ENCODE measurements around the gene PVALEF. TPM values are rescaled to one million over a fixed set of nuclear protein-coding genes. Genes with fewer than 3 reads are reported as not detected.
A peak's percentile ranks its signal among the peaks of the same experiment; 100 is the strongest.

The PVALEF gene
- total and polyA plus RNA-seq, 2 of the 8 experiments (the other 6 are each of a cell fraction or from before 2014, with no cell fraction given), result 0.03 TPM; not detected in 1

DNA sequence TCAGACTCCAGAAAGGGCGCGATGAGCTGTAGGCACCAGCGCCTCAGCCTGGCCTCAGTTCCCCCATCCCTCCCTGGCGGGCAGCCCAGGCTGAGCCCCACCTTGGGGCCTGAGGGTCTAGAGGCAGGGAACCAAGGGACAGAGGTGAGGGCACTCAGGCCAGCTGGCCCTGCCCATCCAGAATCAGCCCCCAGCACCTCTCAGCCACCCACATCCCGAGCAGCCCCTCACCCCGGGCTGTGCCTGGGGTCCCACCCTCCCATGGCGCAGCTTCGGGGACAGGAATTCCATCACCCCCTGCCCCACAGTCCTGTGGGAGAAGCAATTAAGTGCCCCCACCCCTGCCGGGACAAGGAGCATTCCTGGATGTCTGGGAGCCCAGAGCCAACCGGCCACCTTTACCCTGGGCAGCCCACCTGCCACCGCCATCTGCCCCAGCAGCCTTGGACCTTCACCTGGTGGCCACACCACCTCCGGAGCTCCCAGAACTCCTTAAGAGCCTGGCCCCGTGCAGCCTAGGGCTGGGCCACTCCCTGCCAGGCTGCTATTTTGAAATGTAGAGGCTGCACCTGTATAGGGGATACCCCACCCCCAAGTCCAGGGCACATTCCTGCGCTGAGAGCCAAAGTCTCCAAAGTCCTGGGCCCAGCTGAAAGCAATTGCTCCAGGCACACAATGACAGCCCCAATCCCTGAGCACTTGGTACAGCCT, 33.7 kb upstream of the PVALEF start:
- Histone ChIP-seq H2BK12ac (ENCODE audit: low read depth, low read length) (no peak overlapping the region), H2BK20ac (ENCODE audit: low read length) (no peak overlapping the region), H4K8ac (ENCODE audit: extremely low read depth, insufficient read depth, low read length) (no peak overlapping the region; the same call in 1 of the 2 replicates), H3K79me1 (ENCODE audit: low read depth, low read length) (no peaks in the 10 kb centered on the region), H3K14ac (ENCODE audit: insufficient read length) (no peak overlapping the region), H3K27me3 (replicated peaks in 1 of 4; ENCODE audit: control insufficient read depth in 3 of 4, extremely low read depth in 1 of 4, insufficient read depth in 3 of 4, low read length in 3 of 4) (no peaks in the 10 kb centered on the region), H3K27ac (ENCODE audit: low read depth, low read length) (no peak overlapping the region), H3K4me3 (ENCODE audit: extremely low read depth in 1 of 4, insufficient read depth in 2 of 4, low read depth in 3 of 4, low read length in 4 of 4) (no peak overlapping the region), H2BK5ac (ENCODE audit: low read depth, low read length) (no peak overlapping the region), H4K5ac (ENCODE audit: insufficient read length, low read depth, low read length) (no peak overlapping the region), H3K4me1 (replicated peaks in 1 of 4; ENCODE audit: control insufficient read depth in 3 of 4, insufficient read depth in 4 of 4, low read length in 3 of 4) (peaks cover 0 to 11% (median 4%) of the 10 kb centered on the region in 4 experiments; a peak in 3 of 7 replicates), H2AK5ac (ENCODE audit: low read depth, low read length) (no peak overlapping the region), H2BK120ac (replicated peaks; ENCODE audit: low read depth, low read length) (no peak overlapping the region), H3K4ac (replicated peaks; ENCODE audit: insufficient read length, low read depth, low read length) (no peak overlapping the region), H4K91ac (replicated peaks; ENCODE audit: insufficient read length, low read length) (no peak overlapping the region), H3K9me3 (ENCODE audit: insufficient read depth in 2 of 2, low read depth in 1 of 2, low read length in 1 of 2) (no peaks in the 10 kb centered on the region), H4K20me1 (replicated peaks in 1 of 2; ENCODE audit: control insufficient read depth in 1 of 2, insufficient read depth in 2 of 2, low read length in 2 of 2) (peaks cover 0 to 2% of the 10 kb centered on the region in 2 experiments), H2BK15ac (ENCODE audit: low read length) (no peak overlapping the region), H3K56ac (replicated peaks; ENCODE audit: insufficient read length, low read depth, low read length) (no peak overlapping the region), H3K23me2 (ENCODE audit: low read depth, low read length) (no peaks in the 10 kb centered on the region), H3K23ac (ENCODE audit: insufficient read length) (no peak overlapping the region), H2AFZ (ENCODE audit: low read length) (no peak overlapping the region), H3K36me3 (ENCODE audit: control insufficient read depth in 2 of 4, insufficient read depth in 4 of 4, low read length in 3 of 4) (no peaks in the 10 kb centered on the region), H3K79me2 (ENCODE audit: control insufficient read depth in 1 of 2, insufficient read depth in 2 of 2, low read length in 2 of 2) (no peaks in the 10 kb centered on the region), H3K9ac (replicated peaks in 1 of 4; ENCODE audit: extremely low read depth in 1 of 4, low read depth in 3 of 4, low read length in 3 of 4) (no peak overlapping the region; a peak in 2 of 7 replicates), H3K18ac (ENCODE audit: extremely low read depth, low read length) (no peak overlapping the region; the same call in 1 of the 2 replicates), H3K4me2 (ENCODE audit: insufficient read depth in 1 of 2, low read depth in 2 of 2, low read length in 2 of 2) (no peak overlapping the region; a peak in 1 of 4 replicates)
- WGBS, 2 experiments (ENCODE audit: extremely low coverage in 1 of 2, insufficient coverage in 1 of 2, insufficient read length in 1 of 2, insufficient replicate concordance in 2 of 2, low coverage in 1 of 2, low lambda C conversion rate in 2 of 2, missing lambda C conversion rate in 1 of 2), result 90% methylated on average over 13 of the region's 14 CpGs; no CpG with 5 or more reads in 1 of the 2 experiments
- TF ChIP-seq SIN3A (conservative IDR thresholded peaks at IDR 0.05 in 1 of 2, IDR thresholded peaks at IDR 0.05 in 1 of 2; ENCODE audit: low read depth in 1 of 2, low read length in 2 of 2), result peak in 1 of 2 experiments; percentile 41; a peak in 1 of 4 replicates
- TF ChIP-seq, protein P1, sequence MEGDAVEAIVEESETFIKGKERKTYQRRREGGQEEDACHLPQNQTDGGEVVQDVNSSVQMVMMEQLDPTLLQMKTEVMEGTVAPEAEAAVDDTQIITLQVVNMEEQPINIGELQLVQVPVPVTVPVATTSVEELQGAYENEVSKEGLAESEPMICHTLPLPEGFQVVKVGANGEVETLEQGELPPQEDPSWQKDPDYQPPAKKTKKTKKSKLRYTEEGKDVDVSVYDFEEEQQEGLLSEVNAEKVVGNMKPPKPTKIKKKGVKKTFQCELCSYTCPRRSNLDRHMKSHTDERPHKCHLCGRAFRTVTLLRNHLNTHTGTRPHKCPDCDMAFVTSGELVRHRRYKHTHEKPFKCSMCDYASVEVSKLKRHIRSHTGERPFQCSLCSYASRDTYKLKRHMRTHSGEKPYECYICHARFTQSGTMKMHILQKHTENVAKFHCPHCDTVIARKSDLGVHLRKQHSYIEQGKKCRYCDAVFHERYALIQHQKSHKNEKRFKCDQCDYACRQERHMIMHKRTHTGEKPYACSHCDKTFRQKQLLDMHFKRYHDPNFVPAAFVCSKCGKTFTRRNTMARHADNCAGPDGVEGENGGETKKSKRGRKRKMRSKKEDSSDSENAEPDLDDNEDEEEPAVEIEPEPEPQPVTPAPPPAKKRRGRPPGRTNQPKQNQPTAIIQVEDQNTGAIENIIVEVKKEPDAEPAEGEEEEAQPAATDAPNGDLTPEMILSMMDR (IDR thresholded peaks at IDR 0.05; ENCODE audit: control extremely low read depth in 1 of 3, insufficient read depth in 1 of 3, low read depth in 1 of 3, low read length in 3 of 3), result no peak
- 0 out of 2 replicates have a peak, but pooled peaks have one; percentile 22 for TF ChIP-seq TCF12 (IDR thresholded peaks at IDR 0.05; ENCODE audit: low read depth, low read length)
- no peak for TF ChIP-seq RAD21 (IDR thresholded peaks at IDR 0.05 in 1 of 2, conservative IDR thresholded peaks at IDR 0.05 in 1 of 2; ENCODE audit: low read depth in 2 of 2, low read length in 2 of 2)
- TF ChIP-seq CTBP2 (IDR thresholded peaks at IDR 0.05; ENCODE audit: borderline replicate concordance, insufficient read depth, insufficient read length, low read length), result no peak
- TF ChIP-seq TEAD4 (IDR thresholded peaks at IDR 0.05; ENCODE audit: low read depth, low read length), result peak; percentile 69
- DNase-seq (ENCODE audit: low read depth in 1 of 2, low spot score in 2 of 2) (no peak), FAIRE-seq (no peak)
- CTCF ChIA-PET (ENCODE audit: partially characterized antibody), result interaction anchor here (0.7 to 1.8 kb wide), 6 partner anchors 12 to 58 kb away, joined by 3 to 5 read pairs (median 4); no protein-coding TSS in a partner anchor
- POLR2A ChIA-PET (ENCODE audit: partially characterized antibody), result interaction anchor here (1.7 kb wide), 1 partner anchor 10 kb away, joined by 4 read pairs; no protein-coding TSS in a partner anchor
